ENCODE results near the gene JOSD1.

Gene JOSD1

GRCh38 chr22:38700789-38701628 lies at the start of gene JOSD1:
Gene JOSD1 (minus strand): TSS chr22:38700943. CDS start chr22:38699987, 956 bp downstream.
- DNase-seq (ENCODE audit: low read depth) = peak; percentile 86

- DNase-seq (ENCODE audit: low read depth) = no peak
Observed at GRCh38 chr22:38750104-38750503, 49.4 kb upstream of the JOSD1 start.

GRCh38 chr22:38748487-38749136 lies 47.9 kb upstream of the JOSD1 start:
- DNase-seq (ENCODE audit: low read depth) = no peak

GRCh38 chr22:38745676-38746460 lies 45.1 kb upstream of the JOSD1 start:
- no peak for DNase-seq (ENCODE audit: low read depth)

- no peak for DNase-seq (ENCODE audit: low read depth)
Observed at GRCh38 chr22:38744981-38745380, 44.2 kb upstream of the JOSD1 start.

- no peak for DNase-seq (ENCODE audit: low read depth)
Observed at GRCh38 chr22:38742176-38742942, 41.6 kb upstream of the JOSD1 start.

- no peak for DNase-seq (ENCODE audit: low read depth)
Observed at GRCh38 chr22:38741576-38741975, 40.8 kb upstream of the JOSD1 start.

GRCh38 chr22:38741166-38741565 lies 40.4 kb upstream of the JOSD1 start:
- DNase-seq (ENCODE audit: low read depth) = no peak

- DNase-seq (ENCODE audit: low read depth) = no peak
Observed at GRCh38 chr22:38740754-38741153, 40.0 kb upstream of the JOSD1 start.

- no peak for DNase-seq (ENCODE audit: low read depth)
Observed at GRCh38 chr22:38740116-38740723, 39.5 kb upstream of the JOSD1 start.

GRCh38 chr22:38739300-38740055 lies 38.7 kb upstream of the JOSD1 start:
- no peak for DNase-seq (ENCODE audit: low read depth)

- no peak for DNase-seq (ENCODE audit: low read depth)
Observed at GRCh38 chr22:38738475-38739070, 37.8 kb upstream of the JOSD1 start.

- DNase-seq (ENCODE audit: low read depth) = no peak
Observed at GRCh38 chr22:38737302-38738060, 36.7 kb upstream of the JOSD1 start.

GRCh38 chr22:38736257-38736570 lies 35.5 kb upstream of the JOSD1 start:
- no peak for DNase-seq (ENCODE audit: low read depth)

GRCh38 chr22:38735465-38736256 lies 34.9 kb upstream of the JOSD1 start:
- no peak for DNase-seq (ENCODE audit: low read depth)

- no peak for DNase-seq (ENCODE audit: low read depth)
Observed at GRCh38 chr22:38735126-38735464, 34.4 kb upstream of the JOSD1 start.

GRCh38 chr22:38734421-38735100 lies 33.8 kb upstream of the JOSD1 start:
- DNase-seq (ENCODE audit: low read depth) = no peak

- DNase-seq (ENCODE audit: low read depth) = no peak
Observed at GRCh38 chr22:38733724-38734381, 33.1 kb upstream of the JOSD1 start.
